HG03565 (cell line): ENCODE results near the gene LCORL.
"Not testable (repeated sequence)": the region's sequence is repeated elsewhere in the genome, so short reads cannot be mapped to it uniquely, and the experiment has no call there.

Experiments used
- ATAC-seq: cut with Tn5 transposase; IDR thresholded peaks from one replicate; pipeline ENCODE4 v1.9.1; 2021; ENCODE audit warnings: mild to moderate bottlenecking, moderate library complexity; ENCODE audit not compliant: unreplicated experiment

The LCORL gene

GRCh38 chr4:18021720-18022571 is at the start of gene LCORL:
Gene LCORL, minus strand, starts transcription at chr4:18021755. Its CDS starts 4 bp downstream, at chr4:18021751.
- peak; percentile 72 for ATAC-seq

GRCh38 chr4:18069810-18070209 is 48.3 kb upstream of the LCORL start:
- ATAC-seq, result no peak

- no peak for ATAC-seq
Observed at GRCh38 chr4:18067031-18067430, 45.5 kb upstream of the LCORL start.

- ATAC-seq, result no peak
Observed at GRCh38 chr4:18063079-18063478, 41.5 kb upstream of the LCORL start.

- ATAC-seq, result peak; percentile 70
Observed at GRCh38 chr4:18057821-18058533, 36.4 kb upstream of the LCORL start.

GRCh38 chr4:18056030-18056429 is 34.5 kb upstream of the LCORL start:
- no peak for ATAC-seq

GRCh38 chr4:18052158-18052557 is 30.6 kb upstream of the LCORL start:
- ATAC-seq, result no peak

- ATAC-seq, result no peak
Observed at GRCh38 chr4:18051281-18051680, 29.7 kb upstream of the LCORL start.

GRCh38 chr4:18050448-18050847 is 28.9 kb upstream of the LCORL start:
- no peak for ATAC-seq

GRCh38 chr4:18049446-18049845 is 27.9 kb upstream of the LCORL start:
- no peak for ATAC-seq

- ATAC-seq, result no peak
Observed at GRCh38 chr4:18042754-18043153, 21.2 kb upstream of the LCORL start.

GRCh38 chr4:18042012-18042411 is 20.5 kb upstream of the LCORL start:
- no peak for ATAC-seq

GRCh38 chr4:18041114-18041513 is 19.6 kb upstream of the LCORL start:
- no peak for ATAC-seq

- no peak for ATAC-seq
Observed at GRCh38 chr4:18039113-18039512, 17.6 kb upstream of the LCORL start.

- not testable (repeated sequence) for ATAC-seq
Observed at GRCh38 chr4:18036369-18036768, 14.8 kb upstream of the LCORL start.

GRCh38 chr4:18034099-18034498 is 12.5 kb upstream of the LCORL start:
- ATAC-seq, result no peak

- ATAC-seq, result no peak
Observed at GRCh38 chr4:18033111-18034085, 11.8 kb upstream of the LCORL start.

GRCh38 chr4:18025288-18025687 is 3.7 kb upstream of the LCORL start:
- no peak for ATAC-seq

- ATAC-seq, result no peak
Observed at GRCh38 chr4:18022572-18023050, 1.1 kb upstream of the LCORL start.

GRCh38 chr4:18021470-18021719 is 160 bp downstream of the LCORL start:
- ATAC-seq, result no peak
